ENCODE measurements around the gene MATR3.
"Not testable (repeated sequence)": the region's sequence is repeated elsewhere in the genome, so short reads cannot be mapped to it uniquely, and the experiment has no call there.

MATR3 gene

GRCh38 chr5:139354186-139354585 lies 60.6 kb downstream of the MATR3 start:
- CTCF ChIA-PET = no interaction called here
- POLR2A ChIA-PET = interaction anchor here (2.6 kb wide), 1 partner anchor 12 kb away, joined by 11 read pairs; the partner anchor contains the start of gene PAIP2
- TF ChIP-seq LEF1 (IDR thresholded peaks at IDR 0.05; ENCODE audit: borderline replicate concordance) (no peak), SUZ12 (IDR thresholded peaks at IDR 0.05) (no peak), FOXM1 (IDR thresholded peaks at IDR 0.05; ENCODE audit: borderline replicate concordance) (no peak), SP1 (IDR thresholded peaks at IDR 0.05) (no peak), BHLHE40 (IDR thresholded peaks at IDR 0.05; ENCODE audit: borderline replicate concordance) (no peak), FOXA1 (IDR thresholded peaks at IDR 0.05) (no peak), ELF4 (IDR thresholded peaks at IDR 0.05) (no peak), FOXK2 (IDR thresholded peaks at IDR 0.05) (no peak), L3MBTL2 (conservative IDR thresholded peaks at IDR 0.05) (no peak), TARDBP (IDR thresholded peaks at IDR 0.05) (no peak), HDGF (IDR thresholded peaks at IDR 0.05; ENCODE audit: borderline replicate concordance) (no peak), ZNF384 (IDR thresholded peaks at IDR 0.05) (no peak), ARNT (IDR thresholded peaks at IDR 0.05) (no peak), CTBP1 (IDR thresholded peaks at IDR 0.05; ENCODE audit: borderline replicate concordance) (no peak), NFRKB (IDR thresholded peaks at IDR 0.05) (no peak)
- TF ChIP-seq, protein P1, sequence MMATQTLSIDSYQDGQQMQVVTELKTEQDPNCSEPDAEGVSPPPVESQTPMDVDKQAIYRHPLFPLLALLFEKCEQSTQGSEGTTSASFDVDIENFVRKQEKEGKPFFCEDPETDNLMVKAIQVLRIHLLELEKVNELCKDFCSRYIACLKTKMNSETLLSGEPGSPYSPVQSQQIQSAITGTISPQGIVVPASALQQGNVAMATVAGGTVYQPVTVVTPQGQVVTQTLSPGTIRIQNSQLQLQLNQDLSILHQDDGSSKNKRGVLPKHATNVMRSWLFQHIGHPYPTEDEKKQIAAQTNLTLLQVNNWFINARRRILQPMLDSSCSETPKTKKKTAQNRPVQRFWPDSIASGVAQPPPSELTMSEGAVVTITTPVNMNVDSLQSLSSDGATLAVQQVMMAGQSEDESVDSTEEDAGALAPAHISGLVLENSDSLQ (IDR thresholded peaks at IDR 0.05) = no peak
- no peak for DNase-seq (ENCODE audit: extremely low spot score)

DNA sequence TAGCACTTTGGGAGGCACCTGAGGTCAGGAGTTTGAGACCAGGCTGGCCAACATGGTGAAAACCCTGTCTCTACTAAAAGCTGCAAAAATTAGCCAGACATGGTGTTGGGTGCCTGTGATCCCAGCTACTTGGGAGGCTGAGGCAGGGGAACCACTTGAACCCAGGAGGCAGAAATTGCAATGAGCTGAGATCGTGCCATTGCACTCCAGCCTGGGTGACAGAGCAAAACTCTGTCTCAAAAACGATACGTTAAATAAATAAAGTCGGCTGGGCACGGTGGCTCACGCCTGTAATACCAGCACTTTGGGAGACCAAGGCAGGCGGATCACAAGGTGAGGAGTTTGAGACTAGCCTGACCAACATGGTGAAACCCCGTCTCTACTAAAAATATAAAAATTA lies 62.4 kb downstream of the MATR3 start:
- CTCF ChIA-PET; POLR2A ChIA-PET; DNase-seq (ENCODE audit: extremely low spot score): not testable (repeated sequence)

DNA sequence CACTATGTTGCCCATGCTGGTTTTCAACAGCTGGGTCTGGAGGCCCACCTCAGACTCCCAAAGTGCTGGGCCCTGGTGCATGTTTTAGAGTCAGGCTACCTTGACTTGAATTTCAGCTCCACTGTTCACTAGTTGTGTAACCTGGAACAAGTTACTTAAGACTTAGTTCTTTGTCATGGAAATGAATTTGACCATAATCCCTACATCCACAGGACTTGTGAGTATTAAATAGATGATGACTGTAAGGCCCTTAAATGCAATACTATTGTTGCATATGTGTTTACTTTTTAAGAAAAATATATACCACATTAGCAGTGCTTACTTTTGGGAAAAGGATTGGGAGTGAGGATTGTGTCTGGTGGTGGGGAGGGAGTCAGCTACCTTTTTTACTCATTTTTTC lies 64.5 kb downstream of the MATR3 start:
- ChIA-PET CTCF (interaction anchor here (0.6 kb wide), 2 partner anchors 16 to 742 kb away, joined by 3 read pairs; partner anchors contain the start of gene PAIP2), POLR2A (no interaction called here)
- DNase-seq (ENCODE audit: extremely low spot score) = no peak
- no peak for TF ChIP-seq BHLHE40 (IDR thresholded peaks at IDR 0.05; ENCODE audit: borderline replicate concordance)
- no peak for TF ChIP-seq ARNT (IDR thresholded peaks at IDR 0.05)
- no peak for TF ChIP-seq FOXA1 (IDR thresholded peaks at IDR 0.05)

DNA sequence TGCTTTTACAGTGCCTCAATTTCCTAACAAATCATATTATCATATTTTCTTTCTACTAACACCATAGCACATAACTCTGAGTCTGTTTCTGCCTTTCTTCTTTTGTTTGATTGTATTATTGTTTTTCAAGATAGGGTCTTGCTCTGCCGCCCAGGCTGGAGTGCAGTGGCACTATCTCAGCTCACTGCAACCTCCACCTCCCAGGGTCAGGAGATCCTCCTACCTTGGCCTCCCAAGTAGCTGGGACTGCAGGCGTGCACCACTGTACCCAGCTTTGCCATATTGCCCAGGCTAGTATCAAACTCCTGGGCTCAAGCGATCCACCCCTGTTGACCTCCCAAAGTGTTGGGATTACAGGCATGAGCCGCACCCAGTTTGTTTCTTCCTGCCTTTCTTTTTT lies 66.8 kb downstream of the MATR3 start:
- TF ChIP-seq ZNF384 (IDR thresholded peaks at IDR 0.05) (no peak), NFRKB (IDR thresholded peaks at IDR 0.05) (no peak), SP1 (IDR thresholded peaks at IDR 0.05) (no peak), TARDBP (IDR thresholded peaks at IDR 0.05) (no peak), LEF1 (IDR thresholded peaks at IDR 0.05; ENCODE audit: borderline replicate concordance) (no peak), FOXK2 (IDR thresholded peaks at IDR 0.05) (no peak), L3MBTL2 (conservative IDR thresholded peaks at IDR 0.05) (no peak), BHLHE40 (IDR thresholded peaks at IDR 0.05; ENCODE audit: borderline replicate concordance) (no peak), SUZ12 (IDR thresholded peaks at IDR 0.05) (no peak), ARNT (IDR thresholded peaks at IDR 0.05) (no peak), ELF4 (IDR thresholded peaks at IDR 0.05) (no peak), FOXA1 (IDR thresholded peaks at IDR 0.05) (no peak), HDGF (IDR thresholded peaks at IDR 0.05; ENCODE audit: borderline replicate concordance) (no peak), CTBP1 (IDR thresholded peaks at IDR 0.05; ENCODE audit: borderline replicate concordance) (no peak), FOXM1 (IDR thresholded peaks at IDR 0.05; ENCODE audit: borderline replicate concordance) (no peak)
- TF ChIP-seq, protein P1 (IDR thresholded peaks at IDR 0.05) = no peak
- CTCF ChIA-PET = no interaction called here
- DNase-seq (ENCODE audit: extremely low spot score) = no peak
- POLR2A ChIA-PET = interaction anchor here (1.0 kb wide), 1 partner anchor 18 kb away, joined by 3 read pairs; the partner anchor contains the start of gene PAIP2

DNA sequence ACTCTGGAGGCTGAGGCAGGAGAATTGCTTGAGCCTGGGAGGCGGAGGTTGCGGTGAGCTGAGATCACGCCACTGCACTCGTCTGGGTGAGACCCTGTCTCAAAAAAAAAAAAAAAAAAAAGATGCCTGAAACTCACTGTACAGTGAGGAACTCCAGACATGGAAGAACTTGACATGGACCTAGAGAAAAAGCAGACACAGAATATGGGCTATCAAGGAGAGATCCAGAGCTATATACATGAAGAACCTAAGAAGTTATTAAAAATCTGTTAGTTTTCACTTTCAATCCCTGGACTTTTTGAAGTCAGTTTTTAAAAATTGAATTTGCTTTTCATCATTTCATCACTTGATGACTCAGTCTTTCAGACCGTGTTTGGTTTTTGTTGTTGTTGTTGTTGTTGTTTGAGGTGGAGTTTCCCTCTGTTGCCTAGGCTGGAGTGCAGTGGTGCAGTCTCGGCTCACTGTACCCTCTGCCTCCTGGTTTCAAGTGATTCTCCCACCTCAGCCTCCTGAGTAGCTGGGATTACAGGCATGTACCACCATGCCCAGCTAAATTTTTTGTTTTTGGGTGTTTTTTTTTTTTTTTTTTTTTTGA lies 68.4 kb downstream of the MATR3 start:
- POLR2A ChIA-PET = interaction anchor here (0.9 to 2.0 kb wide), 2 partner anchors 12 to 20 kb away, joined by 4 to 5 read pairs; no protein-coding TSS in a partner anchor
- no peak for TF ChIP-seq L3MBTL2 (conservative IDR thresholded peaks at IDR 0.05)
- TF ChIP-seq FOXM1 (IDR thresholded peaks at IDR 0.05; ENCODE audit: borderline replicate concordance) = no peak
- no peak for DNase-seq (ENCODE audit: extremely low spot score)
- CTCF ChIA-PET = no interaction called here

GRCh38 chr5:139363937-139364336 lies 70.4 kb downstream of the MATR3 start:
- no peak for DNase-seq (ENCODE audit: extremely low spot score)
- CTCF ChIA-PET = no interaction called here
- TF ChIP-seq ARNT (IDR thresholded peaks at IDR 0.05) = no peak
- TF ChIP-seq TARDBP (IDR thresholded peaks at IDR 0.05) = no peak
- no peak for TF ChIP-seq FOXM1 (IDR thresholded peaks at IDR 0.05; ENCODE audit: borderline replicate concordance)
- no peak for TF ChIP-seq BHLHE40 (IDR thresholded peaks at IDR 0.05; ENCODE audit: borderline replicate concordance)
- no peak for TF ChIP-seq NFRKB (IDR thresholded peaks at IDR 0.05)
- TF ChIP-seq FOXK2 (IDR thresholded peaks at IDR 0.05) = no peak
- TF ChIP-seq ZNF384 (IDR thresholded peaks at IDR 0.05) = no peak
- no peak for TF ChIP-seq HDGF (IDR thresholded peaks at IDR 0.05; ENCODE audit: borderline replicate concordance)
- no peak for TF ChIP-seq SUZ12 (IDR thresholded peaks at IDR 0.05)
- TF ChIP-seq, protein P1 (IDR thresholded peaks at IDR 0.05) = no peak
- TF ChIP-seq SP1 (IDR thresholded peaks at IDR 0.05) = no peak
- no peak for TF ChIP-seq FOXA1 (IDR thresholded peaks at IDR 0.05)
- no peak for TF ChIP-seq ELF4 (IDR thresholded peaks at IDR 0.05)
- TF ChIP-seq CTBP1 (IDR thresholded peaks at IDR 0.05; ENCODE audit: borderline replicate concordance) = no peak
- TF ChIP-seq LEF1 (IDR thresholded peaks at IDR 0.05; ENCODE audit: borderline replicate concordance) = no peak
- no peak for TF ChIP-seq L3MBTL2 (conservative IDR thresholded peaks at IDR 0.05)
- POLR2A ChIA-PET = interaction anchor here (0.6 to 1.3 kb wide), 2 partner anchors 22 to 229 kb away, joined by 3 read pairs; partner anchors contain the start of gene PAIP2

Measured in HEK293T (cell line).